Measurements from ENCODE around the gene PFKP. TPM values are rescaled to one million over a fixed set of nuclear protein-coding genes. Genes with fewer than 3 reads are reported as not detected.
"Not testable (repeated sequence)": the region's sequence is repeated elsewhere in the genome, so short reads cannot be mapped to it uniquely, and the experiment has no call there.

Gene PFKP
- polyA plus RNA-seq, 5 donors, result 6.3 to 10.6 (median 9.3) TPM

- DNase-seq, result no peak
These were observed 31.3 kb downstream of the PFKP start for GRCh38 chr10:3098689-3099088.

- no peak for DNase-seq
These were observed 32.1 kb downstream of the PFKP start for GRCh38 chr10:3099291-3100092.

DNA sequence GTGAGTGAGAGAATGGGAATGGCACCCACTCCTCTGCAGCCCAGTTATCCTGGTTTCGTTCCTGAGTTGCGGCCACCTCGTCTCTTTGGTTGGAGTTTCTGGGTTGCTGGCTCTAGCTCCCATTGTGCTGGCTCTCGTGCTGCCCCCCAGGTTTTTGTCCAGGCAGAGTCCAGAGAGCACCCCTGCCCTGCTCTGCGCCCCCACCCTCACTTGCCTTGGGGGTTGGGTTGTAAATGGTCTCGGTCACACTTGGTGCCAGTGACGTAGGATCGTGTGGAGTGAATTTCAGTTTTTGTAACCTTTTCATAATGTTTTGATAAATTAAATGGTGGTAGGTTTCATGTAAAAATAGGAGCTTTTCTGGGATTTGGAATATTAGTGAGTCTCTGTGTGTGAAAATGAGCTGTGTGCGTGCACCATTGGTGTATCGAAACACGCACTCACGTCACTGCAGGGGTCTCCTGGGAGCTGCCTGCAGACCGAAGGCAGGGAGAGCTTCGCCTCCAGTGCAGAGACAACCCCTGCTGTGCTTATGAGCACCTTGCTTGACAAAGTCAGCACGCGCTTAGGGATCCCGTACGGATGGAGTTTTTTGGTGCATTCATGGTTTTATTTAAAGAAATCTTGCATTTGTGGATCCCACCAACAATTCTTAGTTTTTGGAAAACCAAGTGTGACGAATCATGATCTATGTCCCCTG, 32.9 kb downstream of the PFKP start:
- no peak for DNase-seq

DNA sequence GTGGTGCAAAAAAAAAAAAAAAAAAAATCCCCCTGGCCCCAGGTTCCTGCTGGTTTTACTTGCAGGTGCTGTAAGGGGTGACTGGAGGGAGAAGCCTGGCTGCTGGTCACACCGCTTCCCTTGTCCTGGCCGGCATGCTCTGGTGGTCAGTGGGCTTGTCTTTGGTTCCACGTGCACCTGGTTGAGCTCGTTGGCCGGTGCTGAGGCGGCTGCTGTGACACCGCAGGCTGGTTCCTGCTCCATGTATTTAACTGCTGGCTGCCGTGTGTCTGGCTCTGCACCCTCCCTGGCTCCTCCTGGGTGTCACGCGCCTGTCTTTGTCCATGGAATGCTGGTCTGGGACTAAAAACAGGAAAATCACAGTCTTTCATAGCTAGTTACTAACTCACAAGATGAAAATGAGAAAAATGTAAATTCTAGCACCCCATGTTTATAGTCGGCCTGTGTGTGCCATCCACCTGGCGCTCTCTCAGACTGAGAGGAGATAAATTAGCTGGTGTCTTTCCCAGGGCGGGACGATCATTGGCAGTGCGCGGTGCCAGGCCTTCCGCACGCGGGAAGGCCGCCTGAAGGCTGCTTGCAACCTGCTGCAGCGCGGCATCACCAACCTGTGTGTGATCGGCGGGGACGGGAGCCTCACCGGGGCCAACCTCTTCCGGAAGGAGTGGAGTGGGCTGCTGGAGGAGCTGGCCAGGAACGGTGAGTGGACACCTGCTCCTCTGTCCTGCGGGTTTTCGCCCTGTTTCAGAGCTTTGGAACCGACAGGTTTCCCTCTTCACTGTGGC, 33.7 kb downstream of the PFKP start:
- DNase-seq, result no peak

GRCh38 chr10:3102720-3103427, 35.5 kb downstream of the PFKP start:
- DNase-seq, result peak; percentile 56 to 69

GRCh38 chr10:3103646-3104045, 36.3 kb downstream of the PFKP start:
- no peak for DNase-seq

DNA sequence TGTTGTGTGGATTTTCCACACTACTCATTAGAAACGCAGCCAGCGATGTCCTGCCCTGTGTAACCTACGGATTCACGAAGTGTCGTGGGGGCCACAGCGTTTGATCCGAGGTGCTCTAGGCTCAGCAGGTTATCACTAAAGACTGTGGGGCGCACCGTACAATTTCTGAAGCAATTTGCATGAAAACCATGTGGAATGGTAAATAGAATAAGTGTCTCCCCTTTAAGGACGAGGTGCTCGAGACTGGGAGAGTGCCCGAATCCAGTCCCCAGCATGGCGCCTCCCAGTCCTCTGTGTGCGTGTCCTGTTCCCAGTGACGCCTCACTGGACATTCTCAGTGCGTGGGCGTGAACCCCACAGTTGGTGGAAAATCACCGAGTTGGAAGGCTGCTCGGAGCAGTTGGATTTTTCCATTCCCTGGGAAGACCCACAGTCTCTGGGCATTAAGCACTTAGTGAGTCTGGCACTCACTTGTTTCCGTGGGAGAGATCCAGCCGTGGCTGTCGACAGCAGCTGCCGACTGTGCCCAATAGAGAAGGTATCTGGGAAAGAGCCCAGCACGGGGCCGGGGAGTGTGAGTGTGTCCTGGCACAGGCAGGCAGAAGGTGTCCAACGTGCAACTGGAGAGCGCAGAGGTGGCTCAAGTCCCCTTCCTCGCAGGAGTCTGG, 37.0 kb downstream of the PFKP start:
- DNase-seq, result no peak

DNA sequence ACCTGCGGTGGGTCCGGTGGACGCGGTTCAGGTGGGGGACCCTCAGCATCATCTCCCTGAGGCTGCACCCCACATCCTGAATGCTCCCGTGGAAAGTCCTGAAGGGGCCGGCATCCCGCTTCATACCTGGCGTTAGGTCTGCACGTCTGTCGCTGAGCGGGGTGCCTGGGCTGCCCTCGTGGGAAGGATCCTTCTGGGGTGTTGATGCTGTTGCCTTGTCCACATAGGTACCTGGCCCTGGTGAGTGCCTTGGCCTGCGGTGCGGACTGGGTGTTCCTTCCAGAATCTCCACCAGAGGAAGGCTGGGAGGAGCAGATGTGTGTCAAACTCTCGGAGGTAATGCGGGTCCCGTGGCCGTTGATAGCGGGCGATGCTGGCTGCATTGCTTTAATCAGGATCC, 37.8 kb downstream of the PFKP start:
- DNase-seq, result no peak

DNA sequence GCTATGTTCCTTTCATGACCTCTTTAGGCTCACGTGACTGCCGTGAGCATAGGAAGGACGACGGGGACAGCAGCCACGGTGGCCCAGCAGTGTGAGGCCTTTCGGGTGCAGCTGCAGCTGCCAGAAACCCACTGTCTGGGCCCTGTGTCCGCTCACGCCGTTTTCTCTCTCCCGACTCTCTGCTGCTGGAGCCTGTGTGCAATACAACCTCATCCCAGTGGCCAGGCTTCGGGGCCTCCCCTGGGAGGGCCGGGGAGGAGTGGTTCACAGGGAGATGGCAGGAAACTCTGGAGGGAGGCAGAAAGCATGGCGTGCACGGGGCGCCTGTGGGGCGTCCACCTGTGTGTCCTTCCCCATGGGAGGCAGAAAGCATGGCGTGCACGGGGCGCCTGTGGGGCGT, 38.6 kb downstream of the PFKP start:
- DNase-seq, result no peak

DNA sequence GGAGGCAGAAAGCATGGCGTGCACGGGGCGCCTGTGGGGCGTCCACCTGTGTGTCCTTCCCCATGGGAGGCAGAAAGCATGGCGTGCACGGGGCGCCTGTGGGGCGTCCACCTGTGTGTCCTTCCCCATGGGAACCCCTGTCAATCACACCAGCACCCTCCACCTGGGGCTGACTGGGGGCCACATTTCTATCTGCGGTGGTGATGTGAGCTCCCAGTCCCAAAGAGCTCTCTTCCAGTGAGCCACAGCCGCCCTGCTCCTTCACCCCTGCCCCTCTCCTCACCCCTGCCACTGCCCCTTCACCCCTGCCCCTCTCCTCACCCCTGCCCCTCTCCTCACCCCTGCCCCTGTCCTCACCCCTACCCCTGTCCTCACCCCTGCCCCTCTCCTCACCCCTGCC, 39.0 kb downstream of the PFKP start:
- not testable (repeated sequence) for DNase-seq

GRCh38 chr10:3106928-3107425, 39.6 kb downstream of the PFKP start:
- DNase-seq, result no peak

DNA sequence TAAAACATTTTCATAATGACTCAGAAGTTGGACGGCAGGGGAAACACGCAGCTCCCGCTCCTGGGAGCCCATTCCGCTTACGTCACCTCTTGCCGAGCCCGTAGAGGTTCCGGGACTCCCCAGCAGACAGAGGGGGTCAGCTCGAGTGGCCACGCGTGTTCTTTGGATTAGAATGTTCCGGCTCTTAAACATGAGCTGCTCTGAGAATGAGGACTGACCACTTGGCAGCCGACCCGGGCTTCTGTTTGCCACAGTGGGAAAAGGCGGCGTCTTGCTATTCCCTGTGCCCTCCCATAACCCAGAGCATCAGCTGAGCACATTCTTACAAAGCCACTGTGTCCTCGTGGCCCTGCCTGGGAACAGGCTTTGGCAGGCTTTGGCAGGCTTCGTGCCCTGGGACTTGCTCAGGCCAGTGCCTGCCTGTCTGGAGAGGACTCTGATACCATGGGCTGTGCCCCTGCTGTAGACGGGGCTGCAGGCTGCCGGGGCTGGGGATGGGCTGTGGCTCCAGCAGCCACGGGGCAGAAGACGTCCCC, 40.1 kb downstream of the PFKP start:
- peak in 1 of 2 donors; percentile 42 for DNase-seq

DNA sequence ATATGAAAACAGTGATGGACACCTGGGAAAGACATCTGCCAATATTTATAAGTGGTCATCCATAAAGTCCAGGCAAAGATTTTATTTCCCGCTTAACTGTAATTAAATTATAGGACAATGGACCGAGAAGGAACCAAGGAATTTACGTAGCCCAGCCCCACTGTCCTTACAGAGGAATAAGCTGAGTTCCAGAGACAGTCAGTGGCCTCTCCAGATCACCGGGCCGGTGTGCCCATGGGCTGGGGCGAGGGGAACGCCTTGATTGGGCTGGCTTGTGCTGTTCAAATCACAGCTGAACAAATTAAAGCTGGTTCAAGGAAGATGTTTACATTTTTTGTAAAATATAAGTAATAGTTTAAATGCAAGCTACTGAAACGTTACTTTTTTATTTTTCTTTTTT, 40.7 kb downstream of the PFKP start:
- no peak for DNase-seq

DNA sequence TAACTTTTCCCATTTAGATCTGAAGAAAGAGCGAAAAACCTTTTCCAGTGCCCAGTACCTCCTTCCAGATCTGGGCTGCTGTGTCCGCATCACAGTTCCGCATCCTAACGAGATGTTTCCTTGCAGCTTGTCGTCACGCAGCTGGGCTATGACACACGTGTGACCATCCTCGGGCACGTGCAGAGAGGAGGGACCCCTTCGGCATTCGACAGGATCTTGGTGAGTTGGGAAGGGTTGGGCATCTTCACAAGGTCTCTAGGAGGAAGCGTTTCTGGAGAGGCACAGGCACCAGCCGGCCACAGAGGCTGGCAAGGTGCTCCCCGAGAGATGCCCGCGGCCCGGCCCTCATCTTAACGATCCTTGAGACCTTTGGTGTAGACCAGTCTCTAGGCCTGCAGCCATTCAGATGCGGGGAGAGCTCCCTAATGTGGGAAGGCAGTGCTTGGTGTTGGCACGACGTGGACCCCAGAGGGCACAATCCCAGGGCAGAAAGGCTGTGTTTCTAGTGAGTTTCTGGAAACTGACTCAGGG, 41.3 kb downstream of the PFKP start:
- no peak for DNase-seq

- no peak for DNase-seq
These were observed 41.8 kb downstream of the PFKP start for GRCh38 chr10:3109196-3109595.

- DNase-seq, result no peak
These were observed 42.3 kb downstream of the PFKP start for GRCh38 chr10:3109633-3110032.

GRCh38 chr10:3110782-3111620, 43.7 kb downstream of the PFKP start:
- DNase-seq, result no peak

- DNase-seq, result no peak
These were observed 44.3 kb downstream of the PFKP start for GRCh38 chr10:3111621-3112163.

- no peak for DNase-seq
These were observed 46.0 kb downstream of the PFKP start for GRCh38 chr10:3113343-3113720.
